GM19351 (cell line): Measurements from ENCODE around the gene LCN10.
"Not testable (repeated sequence)": the region's sequence is repeated elsewhere in the genome, so short reads cannot be mapped to it uniquely, and the experiment has no call there.

Experiments
- ATAC-seq: cut with Tn5 transposase; IDR thresholded peaks from one replicate; pipeline ENCODE4 v1.9.1; 2021; ENCODE audit warnings: mild to moderate bottlenecking, moderate library complexity; ENCODE audit not compliant: unreplicated experiment

LCN10 gene

GRCh38 chr9:136755302-136756133 lies 12.8 kb upstream of the LCN10 start:
- not testable (repeated sequence) for ATAC-seq

GRCh38 chr9:136754626-136755301 lies 12.0 kb upstream of the LCN10 start:
- no peak for ATAC-seq

- no peak for ATAC-seq
Observed at GRCh38 chr9:136754059-136754572, 11.4 kb upstream of the LCN10 start.

GRCh38 chr9:136753371-136754058 lies 10.8 kb upstream of the LCN10 start:
- no peak for ATAC-seq

- ATAC-seq = no peak
Observed at GRCh38 chr9:136751814-136752213, 9.1 kb upstream of the LCN10 start.

GRCh38 chr9:136751244-136751643 lies 8.5 kb upstream of the LCN10 start:
- ATAC-seq = no peak

GRCh38 chr9:136750526-136750925 lies 7.8 kb upstream of the LCN10 start:
- no peak for ATAC-seq

GRCh38 chr9:136748666-136749611 lies 6.2 kb upstream of the LCN10 start:
- ATAC-seq = no peak

GRCh38 chr9:136748201-136748600 lies 5.5 kb upstream of the LCN10 start, which contains the start of gene LCN6:
LCN6 (minus strand) TSS chr9:136748525; CDS start chr9:136748483, 42 bp downstream.
- ATAC-seq = no peak

GRCh38 chr9:136747161-136748060 lies 4.7 kb upstream of the LCN10 start:
- no peak for ATAC-seq

- ATAC-seq = no peak
Observed at GRCh38 chr9:136746621-136747020, 3.9 kb upstream of the LCN10 start.

GRCh38 chr9:136746155-136746490 lies 3.4 kb upstream of the LCN10 start:
- no peak for ATAC-seq

- no peak for ATAC-seq
Observed at GRCh38 chr9:136745389-136746154, 2.8 kb upstream of the LCN10 start.

GRCh38 chr9:136744773-136745172 lies 2.0 kb upstream of the LCN10 start:
- no peak for ATAC-seq

GRCh38 chr9:136743639-136744211 lies 985 bp upstream of the LCN10 start:
- ATAC-seq = no peak

GRCh38 chr9:136741883-136742571 lies 713 bp downstream of the LCN10 start:
- ATAC-seq = peak; percentile 54

GRCh38 chr9:136740971-136741882 lies 1.5 kb downstream of the LCN10 start:
- ATAC-seq = no peak
